SU-DHL-6 (cell line): ENCODE data around the gene PRF1.

Experiments used
- EZH2phosphoT487 ChIP-seq: fragments of 200-600 bp; sonication (generic), shearing (Covaris generic); conservative IDR thresholded peaks from 2 replicates; pipeline ENCODE4 v1.6.1; 2018; ENCODE audit warnings: mild to moderate bottlenecking, antibody characterized with exemption, low read length, moderate library complexity, mixed read lengths
- TF ChIP-seq, protein P1 (sequence below): fragments of 200-600 bp; sonication (generic); IDR thresholded peaks from one replicate; pipeline ENCODE4 v1.5.1; 2017; ENCODE audit warnings: antibody characterized with exemption, mild to moderate bottlenecking, low read length, moderate library complexity; ENCODE audit not compliant: insufficient read depth, poor library complexity, severe bottlenecking

DNA sequence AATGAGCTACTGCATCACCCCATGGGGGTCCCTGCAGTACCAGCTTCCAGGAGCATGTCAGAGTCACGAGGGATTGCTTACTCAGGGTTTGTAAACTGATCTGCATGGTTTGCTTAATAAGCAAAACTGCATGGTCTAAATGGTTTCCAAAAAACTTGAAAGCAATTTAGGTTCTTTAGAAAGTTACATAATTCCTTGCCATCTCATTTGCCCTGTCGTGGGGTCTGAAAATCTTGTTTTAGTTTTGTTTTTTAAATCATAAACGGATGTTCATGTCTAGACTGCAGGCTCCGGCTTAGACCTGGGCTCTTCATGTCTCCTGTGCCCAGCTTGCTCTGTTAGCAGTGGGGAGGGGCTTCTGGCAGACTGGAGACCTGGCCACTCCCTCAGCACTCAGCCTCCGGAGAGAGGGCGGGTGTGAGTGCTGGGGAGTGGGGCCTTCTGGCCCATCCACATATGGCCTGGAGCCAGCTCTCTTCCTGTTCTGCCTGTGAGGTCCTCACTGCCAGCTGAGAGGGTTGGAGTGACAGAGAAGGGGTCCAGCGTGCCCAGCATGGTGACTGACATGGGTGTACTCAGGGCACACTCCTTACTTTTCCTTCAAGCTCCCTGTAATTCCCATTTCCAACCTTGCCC lies 17.5 kb downstream of the PRF1 start:
- TF ChIP-seq, protein P1, sequence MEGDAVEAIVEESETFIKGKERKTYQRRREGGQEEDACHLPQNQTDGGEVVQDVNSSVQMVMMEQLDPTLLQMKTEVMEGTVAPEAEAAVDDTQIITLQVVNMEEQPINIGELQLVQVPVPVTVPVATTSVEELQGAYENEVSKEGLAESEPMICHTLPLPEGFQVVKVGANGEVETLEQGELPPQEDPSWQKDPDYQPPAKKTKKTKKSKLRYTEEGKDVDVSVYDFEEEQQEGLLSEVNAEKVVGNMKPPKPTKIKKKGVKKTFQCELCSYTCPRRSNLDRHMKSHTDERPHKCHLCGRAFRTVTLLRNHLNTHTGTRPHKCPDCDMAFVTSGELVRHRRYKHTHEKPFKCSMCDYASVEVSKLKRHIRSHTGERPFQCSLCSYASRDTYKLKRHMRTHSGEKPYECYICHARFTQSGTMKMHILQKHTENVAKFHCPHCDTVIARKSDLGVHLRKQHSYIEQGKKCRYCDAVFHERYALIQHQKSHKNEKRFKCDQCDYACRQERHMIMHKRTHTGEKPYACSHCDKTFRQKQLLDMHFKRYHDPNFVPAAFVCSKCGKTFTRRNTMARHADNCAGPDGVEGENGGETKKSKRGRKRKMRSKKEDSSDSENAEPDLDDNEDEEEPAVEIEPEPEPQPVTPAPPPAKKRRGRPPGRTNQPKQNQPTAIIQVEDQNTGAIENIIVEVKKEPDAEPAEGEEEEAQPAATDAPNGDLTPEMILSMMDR: no peak
- TF ChIP-seq EZH2phosphoT487: no peak
